Measurements from ENCODE around the gene SLC5A1. TPM values are rescaled to one million over a fixed set of nuclear protein-coding genes. Genes with fewer than 3 reads are reported as not detected.

The SLC5A1 gene
- total RNA-seq, 1 experiment from 2014 or later, result 0.03 TPM

GRCh38 chr22:32075997-32076760 lies 33.1 kb downstream of the SLC5A1 start:
- in situ Hi-C loops (cut with HindIII; ENCODE audit: low pct_unique_long_range_greater_than_20kb, low sequenced_read_pairs) (no loop called here), intact Hi-C loops (cut with micrococcal nuclease; ENCODE audit: unreplicated experiment) (no loop called here)
- ATAC-seq, result no peak
- Histone ChIP-seq H3K4me3 (ENCODE audit: low read depth in 2 of 2, low read length in 2 of 2) (no peak overlapping the region), H3K36me3 (ENCODE audit: control insufficient read depth, insufficient read depth, low read length) (no peaks in the 10 kb centered on the region), H3K27me3 (ENCODE audit: control insufficient read depth, insufficient read depth, low read length) (peaks cover 3% of the 10 kb centered on the region; the same call in 1 of the 2 replicates), H3K27ac (ENCODE audit: low read length) (no peak overlapping the region), H3K4me1 (ENCODE audit: control insufficient read depth, insufficient read depth, low read length) (no peaks in the 10 kb centered on the region), H3K9me3 (ENCODE audit: control insufficient read depth, insufficient read depth, low read depth, low read length) (no peaks in the 10 kb centered on the region)
- ChIA-PET POLR2A (no interaction called here), CTCF (no interaction called here)
- TF ChIP-seq SIN3A (IDR thresholded peaks at IDR 0.05; ENCODE audit: borderline replicate concordance, insufficient read depth, low read depth, low read length) (no peak), TCF7L2 (IDR thresholded peaks at IDR 0.05; ENCODE audit: low read depth, low read length) (no peak), POLR2AphosphoS5 (IDR thresholded peaks at IDR 0.05; ENCODE audit: low read depth, low read length) (no peak)
- TF ChIP-seq, protein P1, sequence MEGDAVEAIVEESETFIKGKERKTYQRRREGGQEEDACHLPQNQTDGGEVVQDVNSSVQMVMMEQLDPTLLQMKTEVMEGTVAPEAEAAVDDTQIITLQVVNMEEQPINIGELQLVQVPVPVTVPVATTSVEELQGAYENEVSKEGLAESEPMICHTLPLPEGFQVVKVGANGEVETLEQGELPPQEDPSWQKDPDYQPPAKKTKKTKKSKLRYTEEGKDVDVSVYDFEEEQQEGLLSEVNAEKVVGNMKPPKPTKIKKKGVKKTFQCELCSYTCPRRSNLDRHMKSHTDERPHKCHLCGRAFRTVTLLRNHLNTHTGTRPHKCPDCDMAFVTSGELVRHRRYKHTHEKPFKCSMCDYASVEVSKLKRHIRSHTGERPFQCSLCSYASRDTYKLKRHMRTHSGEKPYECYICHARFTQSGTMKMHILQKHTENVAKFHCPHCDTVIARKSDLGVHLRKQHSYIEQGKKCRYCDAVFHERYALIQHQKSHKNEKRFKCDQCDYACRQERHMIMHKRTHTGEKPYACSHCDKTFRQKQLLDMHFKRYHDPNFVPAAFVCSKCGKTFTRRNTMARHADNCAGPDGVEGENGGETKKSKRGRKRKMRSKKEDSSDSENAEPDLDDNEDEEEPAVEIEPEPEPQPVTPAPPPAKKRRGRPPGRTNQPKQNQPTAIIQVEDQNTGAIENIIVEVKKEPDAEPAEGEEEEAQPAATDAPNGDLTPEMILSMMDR (IDR thresholded peaks at IDR 0.05), result no peak
- TF ChIP-seq, protein P2, sequence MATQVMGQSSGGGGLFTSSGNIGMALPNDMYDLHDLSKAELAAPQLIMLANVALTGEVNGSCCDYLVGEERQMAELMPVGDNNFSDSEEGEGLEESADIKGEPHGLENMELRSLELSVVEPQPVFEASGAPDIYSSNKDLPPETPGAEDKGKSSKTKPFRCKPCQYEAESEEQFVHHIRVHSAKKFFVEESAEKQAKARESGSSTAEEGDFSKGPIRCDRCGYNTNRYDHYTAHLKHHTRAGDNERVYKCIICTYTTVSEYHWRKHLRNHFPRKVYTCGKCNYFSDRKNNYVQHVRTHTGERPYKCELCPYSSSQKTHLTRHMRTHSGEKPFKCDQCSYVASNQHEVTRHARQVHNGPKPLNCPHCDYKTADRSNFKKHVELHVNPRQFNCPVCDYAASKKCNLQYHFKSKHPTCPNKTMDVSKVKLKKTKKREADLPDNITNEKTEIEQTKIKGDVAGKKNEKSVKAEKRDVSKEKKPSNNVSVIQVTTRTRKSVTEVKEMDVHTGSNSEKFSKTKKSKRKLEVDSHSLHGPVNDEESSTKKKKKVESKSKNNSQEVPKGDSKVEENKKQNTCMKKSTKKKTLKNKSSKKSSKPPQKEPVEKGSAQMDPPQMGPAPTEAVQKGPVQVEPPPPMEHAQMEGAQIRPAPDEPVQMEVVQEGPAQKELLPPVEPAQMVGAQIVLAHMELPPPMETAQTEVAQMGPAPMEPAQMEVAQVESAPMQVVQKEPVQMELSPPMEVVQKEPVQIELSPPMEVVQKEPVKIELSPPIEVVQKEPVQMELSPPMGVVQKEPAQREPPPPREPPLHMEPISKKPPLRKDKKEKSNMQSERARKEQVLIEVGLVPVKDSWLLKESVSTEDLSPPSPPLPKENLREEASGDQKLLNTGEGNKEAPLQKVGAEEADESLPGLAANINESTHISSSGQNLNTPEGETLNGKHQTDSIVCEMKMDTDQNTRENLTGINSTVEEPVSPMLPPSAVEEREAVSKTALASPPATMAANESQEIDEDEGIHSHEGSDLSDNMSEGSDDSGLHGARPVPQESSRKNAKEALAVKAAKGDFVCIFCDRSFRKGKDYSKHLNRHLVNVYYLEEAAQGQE (IDR thresholded peaks at IDR 0.05; ENCODE audit: insufficient read depth in 1 of 2, low read depth in 2 of 2, low read length in 1 of 2), result no peak
- no peak for DNase-seq (ENCODE audit: low read depth, low spot score)
- no TSS peak for BruUV-seq (replicated peaks)

- in situ Hi-C loops (cut with HindIII; ENCODE audit: low pct_unique_long_range_greater_than_20kb, low sequenced_read_pairs) (no loop called here), intact Hi-C loops (cut with micrococcal nuclease; ENCODE audit: unreplicated experiment) (no loop called here)
- no peak for ATAC-seq
- Histone ChIP-seq H3K27ac (ENCODE audit: low read length) (no peak overlapping the region), H3K27me3 (ENCODE audit: control insufficient read depth, insufficient read depth, low read length) (peaks cover 3% of the 10 kb centered on the region; the same call in 1 of the 2 replicates), H3K4me3 (ENCODE audit: low read depth in 2 of 2, low read length in 2 of 2) (no peak overlapping the region), H3K4me1 (ENCODE audit: control insufficient read depth, insufficient read depth, low read length) (no peaks in the 10 kb centered on the region), H3K9me3 (ENCODE audit: control insufficient read depth, insufficient read depth, low read depth, low read length) (no peaks in the 10 kb centered on the region), H3K36me3 (ENCODE audit: control insufficient read depth, insufficient read depth, low read length) (no peaks in the 10 kb centered on the region)
- CTCF ChIA-PET, result no interaction called here
- DNase-seq (ENCODE audit: low read depth, low spot score), result no peak
- TF ChIP-seq, protein P2 (IDR thresholded peaks at IDR 0.05; ENCODE audit: insufficient read depth in 1 of 2, low read depth in 2 of 2, low read length in 1 of 2), result no peak
- TF ChIP-seq POLR2AphosphoS5 (IDR thresholded peaks at IDR 0.05; ENCODE audit: low read depth, low read length) (no peak), SIN3A (IDR thresholded peaks at IDR 0.05; ENCODE audit: borderline replicate concordance, insufficient read depth, low read depth, low read length) (no peak)
- no TSS peak for BruUV-seq (replicated peaks)
- POLR2A ChIA-PET, result no interaction called here
Observed at GRCh38 chr22:32076761-32077084, 33.7 kb downstream of the SLC5A1 start.
